GM18870 (cell line): ENCODE data around the gene COL23A1.
"Not testable (repeated sequence)": the region's sequence is repeated elsewhere in the genome, so short reads cannot be mapped to it uniquely, and the experiment has no call there.

Experiments used
- ATAC-seq: cut with Tn5 transposase; IDR thresholded peaks from one replicate; pipeline ENCODE4 v1.9.1; 2021; ENCODE audit warnings: moderate library complexity; ENCODE audit not compliant: unreplicated experiment

The COL23A1 gene

DNA sequence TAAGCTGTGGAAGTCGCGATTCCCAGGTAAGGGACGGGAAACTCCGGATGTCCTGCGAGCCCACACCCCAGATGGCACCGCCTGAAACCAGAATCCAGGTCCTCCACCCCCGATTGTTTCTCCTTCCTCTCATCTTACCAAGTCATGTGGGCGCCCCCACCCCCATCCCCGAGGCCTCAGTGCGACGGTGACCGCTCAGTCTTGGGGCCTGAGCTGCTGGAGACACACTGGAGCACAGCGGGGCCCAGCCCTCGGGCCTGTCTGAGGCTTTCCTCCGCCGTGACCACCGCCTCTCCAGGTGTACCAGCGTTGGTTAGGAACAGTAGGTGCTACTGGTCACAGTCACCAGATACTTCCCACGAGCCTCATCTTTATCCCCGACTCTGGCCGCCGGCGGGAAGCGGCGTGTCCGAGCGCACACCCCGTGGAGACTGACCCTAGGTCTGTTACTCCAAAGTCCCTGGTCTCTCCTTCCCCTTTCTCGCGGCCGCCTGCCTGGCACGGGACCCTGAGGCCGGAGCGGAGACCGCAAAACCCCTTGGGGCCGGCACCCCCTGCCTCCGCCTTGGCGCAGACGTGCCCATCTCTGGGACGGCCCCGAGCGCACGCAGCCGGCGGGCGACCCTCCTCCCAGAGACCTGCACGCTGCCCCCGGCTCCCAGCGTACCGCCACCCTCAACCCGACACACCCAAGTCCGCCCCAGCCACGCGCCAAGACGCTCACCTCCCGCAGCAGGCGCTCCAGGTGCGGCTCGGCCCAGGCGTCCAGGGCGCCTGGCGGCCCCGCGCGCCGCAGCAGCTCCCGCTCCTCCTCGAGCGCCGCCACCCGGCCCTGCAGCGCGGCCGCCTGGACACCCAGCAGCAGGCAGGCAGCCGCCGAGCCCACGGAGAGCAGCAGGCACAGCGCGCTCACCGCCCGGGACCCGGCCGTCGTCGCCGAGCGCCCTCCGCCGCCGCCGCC, 733 bp downstream of the COL23A1 start:
- ATAC-seq = no peak

DNA sequence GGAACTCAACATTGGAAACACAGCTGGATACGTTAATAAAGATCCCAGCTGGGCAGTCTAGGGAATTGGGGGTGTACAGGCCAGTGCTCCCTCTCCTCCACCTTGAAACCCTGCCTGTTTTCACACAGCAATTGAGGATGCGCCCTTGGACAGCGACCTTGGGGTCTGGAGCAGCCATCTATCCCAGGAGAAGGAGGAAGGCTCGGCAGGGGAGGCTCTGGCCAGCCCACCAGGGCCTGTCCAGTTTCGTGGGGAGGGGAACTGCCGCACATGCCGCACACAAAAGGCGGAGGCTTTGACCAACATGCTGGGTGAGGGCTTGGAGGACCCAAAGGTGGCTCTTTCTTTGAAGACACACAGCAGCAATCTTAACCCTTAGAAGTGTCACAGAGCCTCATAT, 1.4 kb downstream of the COL23A1 start:
- no peak for ATAC-seq

DNA sequence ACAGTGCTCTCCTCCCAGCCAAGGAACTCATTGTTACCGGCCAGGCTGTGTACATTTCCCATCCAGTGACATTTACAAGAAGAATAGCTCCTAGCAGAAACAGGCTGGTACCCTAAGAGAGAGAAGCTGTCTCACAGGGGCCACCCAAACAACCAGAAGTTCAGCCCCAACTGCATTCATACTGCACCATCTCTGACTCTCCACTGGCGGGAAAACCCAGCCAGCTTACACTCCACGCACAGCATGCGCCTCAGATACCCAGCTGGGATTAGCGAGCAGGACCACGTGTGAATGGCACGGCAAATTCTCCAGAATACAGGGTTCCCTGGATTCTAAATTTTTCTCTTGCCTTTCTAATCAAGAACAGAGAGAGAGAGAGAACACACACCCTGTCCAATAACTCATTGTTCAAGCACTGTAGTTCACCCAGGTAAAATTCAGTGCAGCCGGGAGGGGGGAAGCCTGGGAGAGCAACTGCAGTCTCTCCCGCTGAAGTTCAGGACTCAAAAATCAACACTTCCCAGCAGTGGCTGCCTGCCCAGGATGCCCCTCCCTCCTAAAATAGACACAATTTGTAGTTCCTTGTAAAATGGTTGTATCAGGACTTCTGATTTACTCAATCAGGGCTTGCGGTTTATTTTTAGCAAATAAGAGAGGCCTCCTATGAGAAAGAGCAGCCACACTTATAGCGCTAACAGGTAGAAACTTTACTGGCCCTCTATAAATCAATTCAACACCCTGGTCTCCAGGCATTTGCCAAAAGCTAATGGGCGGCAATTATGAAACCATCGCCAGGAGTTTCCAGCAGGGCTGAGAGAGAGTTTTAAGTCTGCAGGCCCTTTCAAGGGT, 2.2 kb downstream of the COL23A1 start:
- ATAC-seq = no peak

DNA sequence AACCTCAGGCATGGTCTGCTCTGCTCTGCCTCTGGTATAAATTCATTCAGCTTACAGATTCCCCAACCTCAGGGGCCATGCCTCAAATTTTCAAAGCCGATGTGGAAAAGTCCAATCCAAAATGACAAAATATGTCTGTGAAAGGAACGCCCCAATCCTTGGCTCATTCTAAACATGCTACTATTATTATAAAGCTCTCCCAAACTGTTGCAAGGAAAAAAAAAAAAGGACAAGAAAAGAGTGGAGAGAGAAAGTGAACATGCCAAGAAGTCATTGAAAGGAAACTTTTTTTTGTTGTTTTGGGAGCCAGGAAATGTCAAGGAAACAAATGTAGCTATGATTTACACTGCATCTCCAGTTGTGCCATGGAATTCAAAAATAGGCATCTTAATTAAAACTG, 3.8 kb downstream of the COL23A1 start:
- ATAC-seq = no peak

DNA sequence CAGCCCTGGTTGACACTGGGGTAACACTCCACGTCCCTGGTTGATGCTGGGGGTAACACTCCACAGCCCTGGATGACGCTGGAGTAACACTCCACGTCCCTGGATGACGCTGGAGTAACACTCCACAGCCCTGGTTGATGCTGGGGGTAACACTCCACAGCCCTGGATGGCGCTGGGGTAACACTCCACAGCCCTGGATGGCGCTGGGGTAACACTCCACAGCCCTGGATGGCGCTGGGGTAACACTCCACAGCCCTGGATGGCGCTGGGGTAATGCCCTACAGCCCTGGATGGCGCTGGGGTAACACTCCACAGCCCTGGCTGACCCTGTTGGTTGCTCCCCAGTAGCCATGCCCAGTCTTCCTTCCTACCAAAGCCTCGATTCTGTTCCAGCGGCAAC, 4.8 kb downstream of the COL23A1 start:
- not testable (repeated sequence) for ATAC-seq

DNA sequence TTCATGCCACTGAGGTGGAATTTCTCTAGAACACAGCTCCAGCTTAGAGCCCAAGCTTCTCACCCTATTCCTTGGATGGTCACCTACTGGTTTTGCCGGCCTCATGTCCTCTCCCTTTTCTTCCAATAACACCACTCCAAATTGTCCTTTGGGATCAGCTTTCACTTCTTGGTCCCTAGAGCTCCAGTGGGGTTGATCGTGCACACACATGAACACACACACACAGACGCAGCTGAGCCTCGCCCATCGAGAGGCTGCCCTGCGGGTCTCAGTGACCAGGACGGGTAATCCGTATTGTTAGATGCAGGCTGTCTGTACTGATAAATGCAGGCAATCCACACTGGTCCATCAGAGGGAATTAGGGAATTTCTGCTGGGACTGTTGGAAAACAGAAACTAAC, 6.9 kb downstream of the COL23A1 start:
- no peak for ATAC-seq

DNA sequence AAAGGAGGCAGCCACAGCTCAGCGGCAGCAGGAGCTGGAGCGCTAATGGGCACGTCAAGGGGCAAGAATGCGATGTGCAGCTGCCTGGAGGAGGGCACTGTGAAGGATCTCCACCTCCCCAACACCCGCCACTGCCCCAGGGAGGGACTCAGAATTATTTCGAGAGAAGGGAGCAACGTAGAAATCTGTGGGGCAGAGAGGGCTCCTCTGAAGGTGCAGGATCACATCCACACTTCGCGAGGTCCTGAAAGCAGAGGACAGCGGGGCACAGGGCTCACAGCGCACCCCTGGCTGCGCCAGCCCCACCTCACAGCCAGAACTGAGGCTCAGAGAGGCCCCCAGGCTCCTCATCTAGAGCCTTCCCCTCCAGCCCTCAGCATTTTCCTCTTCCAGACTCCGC, 7.9 kb downstream of the COL23A1 start:
- ATAC-seq = no peak

DNA sequence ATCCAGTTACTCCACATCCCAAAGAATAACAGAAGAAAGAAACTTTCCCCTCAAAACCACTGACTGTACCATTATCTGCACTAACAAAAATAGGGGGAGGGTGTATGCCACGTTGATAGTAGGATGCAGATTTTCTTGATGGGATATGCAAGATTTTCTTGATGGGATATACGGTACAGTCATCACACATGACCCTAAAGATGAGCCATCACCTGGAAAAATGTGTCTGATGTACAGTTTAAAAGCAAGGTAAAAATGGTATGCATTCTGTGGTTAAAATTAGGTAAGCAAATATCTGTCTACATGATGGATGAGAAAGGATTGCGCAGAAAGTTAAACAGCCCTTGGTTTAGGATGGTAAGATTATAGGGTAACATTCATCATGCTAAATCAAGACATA, 8.6 kb downstream of the COL23A1 start:
- ATAC-seq = no peak

DNA sequence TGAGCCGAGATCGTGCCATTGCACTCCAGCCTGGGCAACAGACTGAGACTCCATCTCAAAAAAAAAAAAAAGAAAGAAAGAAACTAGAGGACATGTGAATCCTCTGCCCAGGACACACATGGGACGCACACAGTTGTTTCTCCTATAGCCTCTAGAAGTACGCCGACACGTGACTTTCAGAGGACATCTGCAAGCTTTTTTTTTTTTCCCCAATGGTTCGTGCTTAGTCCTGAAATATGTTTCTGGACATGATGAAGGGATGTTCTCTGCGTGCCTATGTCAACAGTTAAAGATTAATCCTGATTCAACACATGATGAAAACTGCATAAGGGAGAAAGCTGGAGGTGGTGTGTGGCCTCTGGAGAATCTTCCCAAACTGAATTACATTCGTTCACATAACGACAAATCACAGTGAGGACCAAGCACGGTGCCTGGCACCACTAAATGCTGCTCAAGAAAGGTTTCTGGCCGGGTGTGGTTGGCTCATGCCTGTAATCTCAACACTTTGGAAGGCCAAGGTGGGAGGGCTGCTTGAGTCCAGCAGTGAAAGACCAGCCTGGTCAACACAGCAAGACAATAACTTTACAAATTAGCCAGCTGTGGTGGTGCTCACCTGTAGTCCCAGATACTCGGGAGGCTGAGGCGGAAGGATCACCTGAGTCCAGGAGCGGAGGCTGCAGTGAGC, 9.8 kb downstream of the COL23A1 start:
- no peak for ATAC-seq

DNA sequence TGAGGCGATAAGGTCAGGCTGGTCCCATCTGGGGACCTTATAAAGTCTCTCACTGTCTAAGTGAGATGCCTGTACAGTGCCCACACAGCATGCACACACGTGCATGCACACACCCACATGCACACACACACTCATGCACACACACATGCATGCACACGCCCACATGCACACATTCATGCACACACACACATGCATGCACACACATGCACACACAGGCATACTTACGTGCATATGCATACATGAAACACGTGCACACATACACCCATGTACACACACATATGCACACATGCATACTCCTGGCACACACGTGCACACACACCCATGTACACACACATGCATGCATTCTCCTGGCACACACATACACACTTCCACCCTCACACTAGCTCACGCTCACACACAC, 12.2 kb downstream of the COL23A1 start:
- ATAC-seq = no peak

DNA sequence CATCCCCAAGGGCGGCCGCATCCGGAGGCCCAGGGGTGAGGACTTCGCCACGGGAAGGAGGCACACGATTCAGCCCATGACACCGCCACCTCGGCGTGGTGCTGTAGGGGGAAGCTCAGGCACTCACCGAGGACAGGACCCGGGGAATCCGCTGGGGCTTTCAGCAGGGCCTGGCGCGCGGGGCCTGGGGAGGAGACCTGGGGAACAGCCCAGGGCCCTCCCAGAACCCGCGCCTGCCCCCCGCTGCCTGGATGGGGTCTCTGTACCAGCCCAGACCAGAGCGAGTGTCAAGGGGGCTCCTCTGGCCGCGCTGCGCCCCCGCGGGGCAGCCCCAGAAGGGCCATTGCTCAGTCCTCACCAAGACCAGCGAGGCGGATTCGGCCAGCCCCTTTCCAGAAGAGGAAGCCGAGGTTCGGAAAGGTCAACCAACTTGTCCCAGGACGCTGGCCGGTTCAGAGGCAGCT, 12.8 kb downstream of the COL23A1 start:
- no peak for ATAC-seq

DNA sequence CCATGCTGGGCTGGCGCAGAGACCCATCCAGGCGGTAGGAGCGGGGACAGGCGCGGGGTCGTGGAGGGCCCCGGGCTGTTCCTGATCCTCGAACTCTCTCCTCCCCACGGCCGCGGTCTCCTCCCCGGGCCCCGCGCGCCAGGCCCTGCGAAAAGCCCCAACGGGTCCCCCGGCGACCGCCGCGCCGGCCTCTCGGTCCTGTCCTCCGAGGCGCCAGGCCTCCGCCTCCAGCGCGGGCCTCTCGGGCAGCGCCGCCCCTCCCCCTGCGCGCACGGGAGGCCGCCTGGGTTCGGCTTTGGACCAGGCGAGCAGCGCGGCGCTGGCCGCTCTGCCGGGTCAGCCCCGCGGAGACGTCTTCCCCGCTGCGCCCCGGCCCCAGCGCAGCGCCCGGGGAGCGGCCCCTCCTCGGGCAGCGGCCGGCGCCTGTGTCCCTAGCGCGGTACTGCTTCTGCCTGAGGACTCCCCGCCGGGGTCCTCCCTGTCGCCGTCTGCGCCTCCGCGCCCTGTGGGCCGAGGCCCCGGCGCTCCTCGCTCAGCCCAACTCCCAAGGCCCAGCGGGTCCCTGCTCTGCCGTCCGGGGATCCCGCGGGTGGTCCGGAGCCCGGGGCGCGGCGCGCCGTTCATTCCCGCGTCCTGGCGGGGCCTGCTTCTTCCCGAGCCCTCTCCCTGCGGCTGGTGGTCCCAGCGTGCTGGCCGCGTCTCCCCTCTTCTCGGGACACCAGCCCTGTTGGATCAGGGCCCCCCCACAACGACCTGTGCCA, 13.4 kb downstream of the COL23A1 start:
- ATAC-seq = no peak

DNA sequence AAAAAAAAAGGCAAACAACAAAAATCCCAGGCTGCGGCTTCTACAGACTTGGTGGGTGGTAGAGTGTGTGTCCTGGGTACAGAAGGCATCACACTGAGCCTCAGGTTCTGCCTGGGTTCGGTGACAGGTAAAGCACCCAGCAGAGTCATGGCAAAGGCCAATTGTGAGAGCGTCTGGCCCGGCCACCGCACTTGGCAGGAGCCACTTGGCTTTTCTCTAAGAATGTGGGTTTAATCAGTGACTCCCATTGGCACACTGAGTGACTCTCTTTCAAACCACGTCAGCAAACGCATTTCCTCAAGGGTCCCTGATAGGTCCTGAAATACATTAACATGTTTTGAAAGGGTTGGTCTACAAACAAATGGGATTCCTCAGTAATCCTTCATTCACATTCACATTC, 17.0 kb downstream of the COL23A1 start:
- ATAC-seq = no peak

DNA sequence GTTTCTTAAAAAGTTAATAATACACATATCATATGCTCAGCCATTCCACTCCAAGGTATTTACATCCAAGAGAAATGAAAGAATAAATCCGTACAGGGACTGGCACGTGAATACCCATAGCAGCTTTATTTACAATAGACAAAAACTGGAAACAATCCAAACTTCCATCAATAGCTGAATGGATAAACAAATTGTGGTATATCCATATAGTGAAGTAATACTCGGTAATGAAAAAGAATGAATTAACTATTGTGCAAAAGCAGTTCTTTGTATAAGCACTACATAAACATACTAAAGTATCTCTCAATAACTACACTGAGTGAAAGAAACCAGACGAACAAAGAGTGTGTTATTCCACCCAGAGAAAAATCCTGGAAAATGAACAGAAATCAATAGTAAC, 17.6 kb downstream of the COL23A1 start:
- ATAC-seq = no peak

DNA sequence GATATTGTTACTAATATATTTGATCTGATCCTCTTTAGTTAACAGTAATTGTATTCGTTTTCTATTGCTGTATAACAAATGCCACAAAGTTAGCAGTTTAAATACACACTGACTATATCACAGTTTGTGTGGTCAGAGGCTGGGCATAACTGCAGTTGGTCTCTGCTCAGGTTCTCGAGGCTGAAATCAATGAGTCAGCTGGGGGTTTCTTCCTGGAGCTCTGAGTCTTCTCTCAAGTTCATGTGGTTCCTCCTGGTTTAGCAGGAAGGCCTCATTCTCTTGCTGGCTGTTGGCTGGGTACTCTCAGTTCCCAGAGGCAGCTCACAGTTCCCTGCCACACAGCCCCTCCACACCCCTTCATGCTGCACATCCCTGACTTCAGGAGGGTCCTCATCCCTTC, 20.7 kb downstream of the COL23A1 start:
- no peak for ATAC-seq

DNA sequence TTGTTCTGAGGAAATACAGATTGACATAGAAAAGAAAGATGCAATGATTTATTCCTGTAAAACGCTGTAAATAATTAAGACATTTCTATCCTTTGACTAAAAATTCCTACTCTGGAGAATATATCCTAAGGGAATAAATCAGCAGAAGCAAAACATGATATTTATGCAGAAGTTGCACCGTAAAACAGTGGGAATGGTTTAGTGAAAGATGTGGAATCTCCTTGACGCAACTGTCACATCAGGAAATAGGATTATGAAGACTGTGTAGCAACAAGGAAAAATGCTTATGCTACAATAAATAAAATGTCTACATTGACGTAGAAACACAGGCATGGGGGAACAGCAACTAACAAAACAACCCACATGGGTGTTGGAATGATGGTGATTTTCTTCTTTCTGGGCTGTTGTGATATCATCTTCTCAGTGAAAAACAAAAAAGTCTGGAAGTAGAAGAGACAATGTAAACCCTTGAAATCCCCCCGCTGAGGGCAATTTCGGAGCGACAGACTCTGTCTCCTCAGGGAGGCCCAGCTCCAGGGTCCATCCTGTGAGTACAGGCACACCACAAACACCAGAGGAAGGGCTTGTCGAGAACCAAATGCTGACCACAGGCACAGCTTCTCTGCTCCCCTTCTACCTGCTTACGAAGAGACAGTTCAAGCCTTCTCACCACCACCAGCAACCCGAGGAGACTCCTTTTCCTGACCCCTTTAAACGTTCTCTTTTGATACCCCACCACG, 25.2 kb downstream of the COL23A1 start:
- no peak for ATAC-seq

DNA sequence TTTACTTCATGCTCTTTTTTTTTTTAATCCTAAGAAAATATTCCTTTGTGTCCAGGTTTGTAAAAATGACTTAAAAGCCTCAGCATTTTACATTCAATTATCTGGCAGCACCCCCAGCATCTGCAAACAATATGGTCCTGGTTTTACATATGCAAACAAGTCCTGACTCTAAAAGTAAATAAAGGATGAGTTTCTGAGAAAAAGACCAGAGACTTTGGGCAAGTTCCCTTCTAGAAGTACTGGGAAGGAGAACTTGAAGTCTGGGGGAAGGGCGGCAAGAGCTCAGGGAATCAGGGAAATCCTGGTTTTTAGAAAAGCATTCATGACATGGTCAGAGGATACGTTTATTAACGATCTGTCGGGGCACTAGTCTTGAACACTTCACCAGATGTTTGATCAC, 25.8 kb downstream of the COL23A1 start:
- ATAC-seq = no peak

DNA sequence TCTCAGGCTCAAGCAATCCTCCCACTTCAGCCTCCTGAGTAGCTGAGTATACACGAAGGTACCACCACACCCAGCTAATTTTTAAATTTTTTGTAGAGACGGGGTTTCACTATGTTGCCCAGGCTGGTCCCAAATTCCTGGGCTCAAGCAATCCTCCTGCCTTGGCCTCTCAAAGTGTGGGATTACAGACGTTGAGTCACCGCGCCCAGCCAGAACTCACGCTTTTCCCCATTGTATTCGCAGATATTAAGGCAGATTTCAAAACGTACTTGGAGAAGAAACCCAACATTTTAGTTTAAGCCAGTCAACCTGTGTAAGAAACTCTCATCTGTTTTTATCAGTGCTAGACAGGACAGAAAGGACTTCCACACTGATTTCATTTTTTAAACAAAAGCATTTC, 26.6 kb downstream of the COL23A1 start:
- ATAC-seq = no peak

DNA sequence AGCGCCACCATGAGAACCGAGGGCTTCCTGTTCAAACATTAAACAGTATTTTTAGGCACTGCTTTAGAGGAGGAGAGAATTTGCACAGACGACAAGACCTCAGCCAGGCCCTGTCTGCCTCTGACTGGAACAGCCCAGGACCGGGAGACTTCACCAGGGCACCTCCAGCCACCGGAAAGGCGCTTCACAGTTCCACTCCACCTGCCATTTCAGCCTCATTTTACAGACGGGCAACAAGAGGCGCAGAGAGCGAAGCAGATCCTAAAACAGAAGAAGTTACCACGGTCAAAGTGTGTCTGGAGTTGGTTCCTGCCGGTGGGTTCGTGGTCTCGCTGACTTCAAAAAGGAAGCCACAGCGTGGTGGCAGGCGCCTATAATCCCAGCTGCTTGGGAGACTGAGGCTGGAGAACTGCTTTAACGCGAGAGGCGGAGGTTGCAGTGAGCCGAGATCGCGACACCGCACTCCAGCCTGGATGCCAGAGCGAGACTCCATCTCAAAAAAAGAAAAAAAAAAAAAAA, 28.4 kb downstream of the COL23A1 start:
- no peak for ATAC-seq

DNA sequence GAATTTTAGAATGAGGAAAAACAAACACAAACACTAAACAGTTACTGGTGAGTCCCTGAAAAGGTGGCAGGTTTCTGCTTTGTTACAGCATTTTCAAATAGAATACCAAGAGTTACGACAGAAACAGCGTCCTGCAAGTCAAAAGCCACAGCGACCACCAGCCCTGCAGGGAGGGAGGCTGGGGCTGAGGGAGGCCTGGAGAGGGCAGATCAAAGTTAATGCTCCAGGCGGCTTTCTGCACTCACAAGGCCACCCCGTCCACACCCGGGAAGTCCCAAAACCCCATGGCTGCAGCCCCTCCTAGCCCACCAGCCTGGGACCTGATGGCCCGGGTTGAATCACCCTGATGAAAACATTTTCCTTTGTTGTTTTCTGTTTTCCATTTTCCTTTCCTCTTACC, 29.3 kb downstream of the COL23A1 start:
- no peak for ATAC-seq
